Prostate gland (tissue), 2 donors: ENCODE results near the gene KLHL35. TPM values are rescaled to one million over a fixed set of nuclear protein-coding genes. Genes with fewer than 3 reads are reported as not detected.

Experiments
- DNase-seq: peaks from one replicate; pipeline ENCODE4 v3.0.0-alpha.2; 2019; ENCODE audit warnings: low spot score
- H3K27ac ChIP-seq, 2 donors: fragments of 200-600 bp; sonication (generic); 2 replicates each; pipeline ENCODE4 v1.5.1; 2017 to 2019
- H3K27me3 ChIP-seq: fragments of 200-600 bp; sonication (generic); replicated peaks from 2 replicates; pipeline ENCODE4 v1.5.1; 2019; ENCODE audit not compliant: insufficient read depth
- H3K36me3 ChIP-seq, 2 donors: fragments of 200-600 bp; sonication (generic); 1 replicate in 1 of 2; 2 replicates in 1 of 2; pipeline versions ENCODE4 v1.5.1 to v1.8.1; 2017 to 2019
- H3K4me1 ChIP-seq: fragments of 200-600 bp; sonication (generic); replicated peaks from 2 replicates; pipeline ENCODE4 v1.5.1; 2019
- H3K4me3 ChIP-seq, 2 donors: fragments of 200-600 bp; sonication (generic); 2 replicates each; pipeline ENCODE4 v1.5.1; 2017 to 2019
- H3K9me3 ChIP-seq: fragments of 200-600 bp; sonication (generic); 2 replicates; pipeline ENCODE4 v1.5.1; 2017
- POLR2A ChIP-seq: fragments of 450-650 bp; IDR thresholded peaks from one replicate; pipeline ENCODE4 v1.6.1; 2016; ENCODE audit warnings: antibody characterized with exemption, mild to moderate bottlenecking
- POLR2AphosphoS5 ChIP-seq: sonication (generic); formaldehyde crosslinking; IDR thresholded peaks from one replicate; pipeline ENCODE4 v1.6.1; 2017; ENCODE audit warnings: antibody characterized with exemption
- WGBS: methylation state at CpG from one replicate; pipeline ENCODE4 v1.1.5; 2018; 5-methylcytosine and 5-hydroxymethylcytosine counted together
- intact Hi-C: fragments of 100-400 bp; cut with DNase I; formaldehyde crosslinking; loops from one replicate; pipeline ENCODE4 v1.14.2; 2022
- total RNA-seq, 2 donors: library from RNA; depleted of rRNA; stranded (reverse); fragments of >200 nt; gene quantifications; one replicate each; pipeline ENCODE4 v1.1.0, GENCODE V29; 2016
- TF ChIP-seq, protein P1 (sequence below), 4 experiments: fragments of 200-600 bp in 2 of 4; fragments of 450-650 bp in 2 of 4; sonication (generic) in 2 of 4; IDR thresholded peaks; 1 replicate in 3 of 4; 2 replicates in 1 of 4; pipeline ENCODE4 v1.5.1; 2016 to 2019; ENCODE audit warnings: antibody characterized with exemption in 4 of 4, mild to moderate bottlenecking in 2 of 4, moderate library complexity in 2 of 4

Gene KLHL35
- total RNA-seq, 2 donors from 2014 or later = 0.46 to 28.4 TPM

DNA sequence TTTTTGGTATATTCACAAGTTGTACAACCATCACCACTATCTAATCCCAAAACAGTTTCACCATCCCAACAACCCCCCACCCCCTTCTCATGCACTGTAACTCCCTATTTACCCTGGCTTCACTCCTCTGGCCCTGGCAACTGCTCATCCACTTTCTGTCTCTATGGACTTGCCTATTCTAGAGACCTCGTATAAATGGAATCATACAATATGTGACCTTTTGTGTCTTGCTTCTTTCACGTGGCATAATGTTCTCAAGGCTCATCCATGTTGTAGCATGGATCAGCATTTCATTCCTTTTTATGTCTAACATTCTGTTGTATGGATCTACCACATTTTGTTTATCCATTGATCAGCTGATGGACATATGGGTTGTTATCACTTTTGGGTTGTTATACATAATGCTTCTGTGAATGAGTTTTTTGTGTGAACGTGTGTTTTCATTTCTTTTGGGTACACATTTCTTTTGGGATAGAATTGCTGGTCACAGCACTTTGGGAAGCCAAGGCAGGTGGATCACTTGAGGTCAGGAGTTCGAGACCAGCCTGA lies 46.7 kb upstream of the KLHL35 start:
- Histone ChIP-seq H3K9me3 (no peaks in the 10 kb centered on the region), H3K27ac (no peak overlapping the region), H3K27me3 (no peaks in the 10 kb centered on the region), H3K36me3 (no peaks in the 10 kb centered on the region), H3K4me3 (no peak overlapping the region), H3K4me1 (peaks cover 9% of the 10 kb centered on the region)
- peak; percentile 23 for DNase-seq
- WGBS = 67% methylated on average over 4 of the region's 4 CpGs
- intact Hi-C loops = no loop called here
- TF ChIP-seq, protein P1, sequence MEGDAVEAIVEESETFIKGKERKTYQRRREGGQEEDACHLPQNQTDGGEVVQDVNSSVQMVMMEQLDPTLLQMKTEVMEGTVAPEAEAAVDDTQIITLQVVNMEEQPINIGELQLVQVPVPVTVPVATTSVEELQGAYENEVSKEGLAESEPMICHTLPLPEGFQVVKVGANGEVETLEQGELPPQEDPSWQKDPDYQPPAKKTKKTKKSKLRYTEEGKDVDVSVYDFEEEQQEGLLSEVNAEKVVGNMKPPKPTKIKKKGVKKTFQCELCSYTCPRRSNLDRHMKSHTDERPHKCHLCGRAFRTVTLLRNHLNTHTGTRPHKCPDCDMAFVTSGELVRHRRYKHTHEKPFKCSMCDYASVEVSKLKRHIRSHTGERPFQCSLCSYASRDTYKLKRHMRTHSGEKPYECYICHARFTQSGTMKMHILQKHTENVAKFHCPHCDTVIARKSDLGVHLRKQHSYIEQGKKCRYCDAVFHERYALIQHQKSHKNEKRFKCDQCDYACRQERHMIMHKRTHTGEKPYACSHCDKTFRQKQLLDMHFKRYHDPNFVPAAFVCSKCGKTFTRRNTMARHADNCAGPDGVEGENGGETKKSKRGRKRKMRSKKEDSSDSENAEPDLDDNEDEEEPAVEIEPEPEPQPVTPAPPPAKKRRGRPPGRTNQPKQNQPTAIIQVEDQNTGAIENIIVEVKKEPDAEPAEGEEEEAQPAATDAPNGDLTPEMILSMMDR (IDR thresholded peaks at IDR 0.05) = no peak
- no peak for TF ChIP-seq POLR2A
- TF ChIP-seq POLR2AphosphoS5 = no peak

DNA sequence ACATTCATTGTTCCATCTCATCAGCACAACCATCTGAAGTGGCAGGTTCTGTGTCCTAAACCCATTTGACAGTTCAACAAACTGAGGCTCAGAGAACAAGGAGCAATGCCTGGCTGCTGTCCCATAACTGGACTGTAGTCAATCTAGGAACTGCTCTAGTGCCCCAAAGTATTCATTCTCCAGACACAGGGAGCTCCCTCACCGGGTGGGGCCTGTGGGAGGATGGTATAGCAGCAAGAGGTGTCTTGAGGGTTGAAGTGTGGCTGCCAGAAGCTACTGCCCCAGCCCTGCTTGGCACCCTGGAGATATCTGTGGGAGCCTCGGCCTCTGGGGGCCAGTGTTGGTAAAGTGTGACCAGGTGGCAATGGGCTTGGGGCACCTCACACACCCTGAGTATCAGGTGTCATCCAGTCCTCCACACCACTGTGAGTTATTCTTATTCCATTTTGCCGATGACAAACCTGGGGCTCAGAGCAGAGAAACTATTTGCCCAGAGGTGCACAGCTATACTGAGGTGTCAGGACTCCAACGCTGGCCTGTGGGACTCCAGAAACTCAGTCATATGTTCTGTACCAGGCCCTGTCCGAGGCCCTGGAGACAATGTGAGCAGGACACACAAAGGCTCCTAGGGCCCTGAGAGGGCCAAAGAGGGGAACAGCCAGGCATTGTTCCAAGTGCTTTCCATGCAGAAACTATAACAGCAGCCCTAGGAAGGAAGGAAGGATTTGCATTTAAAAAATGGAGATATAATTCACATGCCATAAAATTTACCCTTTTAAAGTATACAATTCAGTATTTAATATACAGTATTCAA lies 46.0 kb upstream of the KLHL35 start:
- no peak overlapping the region for H3K27ac ChIP-seq
- H3K9me3 ChIP-seq = no peaks in the 10 kb centered on the region
- H3K4me1 ChIP-seq = peaks cover 9% of the 10 kb centered on the region
- no peak for DNase-seq
- no peaks in the 10 kb centered on the region for H3K27me3 ChIP-seq
- H3K4me3 ChIP-seq = no peak overlapping the region
- TF ChIP-seq, protein P1 (IDR thresholded peaks at IDR 0.05) = no peak
- TF ChIP-seq POLR2A = no peak
- no peak for TF ChIP-seq POLR2AphosphoS5
- intact Hi-C loops = no loop called here
- WGBS = 79% methylated on average over 5 of the region's 5 CpGs
- H3K36me3 ChIP-seq = no peaks in the 10 kb centered on the region

DNA sequence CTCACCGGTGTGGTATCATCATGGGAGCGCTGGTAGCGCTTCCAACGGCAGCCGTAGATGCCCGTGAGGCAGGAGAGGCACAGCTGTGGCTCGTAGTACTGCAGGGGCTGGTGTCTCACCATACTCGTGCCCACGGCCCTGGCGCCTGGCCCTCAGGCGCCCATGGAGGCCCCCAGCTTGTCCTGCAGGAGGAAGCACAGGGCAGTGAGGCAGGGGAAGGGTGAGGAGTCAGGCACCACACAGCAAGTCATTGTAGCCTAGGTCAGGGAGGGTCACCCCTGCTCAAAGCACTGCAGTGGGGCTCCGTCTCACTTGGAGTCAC lies 44.6 kb upstream of the KLHL35 start:
- TF ChIP-seq POLR2AphosphoS5 = no peak
- no peak for TF ChIP-seq POLR2A
- TF ChIP-seq, protein P1 (IDR thresholded peaks at IDR 0.05) = no peak
- intact Hi-C loops = no loop called here
- 86% methylated on average over 12 of the region's 12 CpGs for WGBS
- no peak for DNase-seq
- Histone ChIP-seq H3K9me3 (no peaks in the 10 kb centered on the region), H3K27ac (peak overlapping the region; percentile 60 to 73), H3K4me3 (no peak overlapping the region), H3K36me3 (no peaks in the 10 kb centered on the region), H3K27me3 (no peaks in the 10 kb centered on the region), H3K4me1 (peaks cover 9% of the 10 kb centered on the region)

DNA sequence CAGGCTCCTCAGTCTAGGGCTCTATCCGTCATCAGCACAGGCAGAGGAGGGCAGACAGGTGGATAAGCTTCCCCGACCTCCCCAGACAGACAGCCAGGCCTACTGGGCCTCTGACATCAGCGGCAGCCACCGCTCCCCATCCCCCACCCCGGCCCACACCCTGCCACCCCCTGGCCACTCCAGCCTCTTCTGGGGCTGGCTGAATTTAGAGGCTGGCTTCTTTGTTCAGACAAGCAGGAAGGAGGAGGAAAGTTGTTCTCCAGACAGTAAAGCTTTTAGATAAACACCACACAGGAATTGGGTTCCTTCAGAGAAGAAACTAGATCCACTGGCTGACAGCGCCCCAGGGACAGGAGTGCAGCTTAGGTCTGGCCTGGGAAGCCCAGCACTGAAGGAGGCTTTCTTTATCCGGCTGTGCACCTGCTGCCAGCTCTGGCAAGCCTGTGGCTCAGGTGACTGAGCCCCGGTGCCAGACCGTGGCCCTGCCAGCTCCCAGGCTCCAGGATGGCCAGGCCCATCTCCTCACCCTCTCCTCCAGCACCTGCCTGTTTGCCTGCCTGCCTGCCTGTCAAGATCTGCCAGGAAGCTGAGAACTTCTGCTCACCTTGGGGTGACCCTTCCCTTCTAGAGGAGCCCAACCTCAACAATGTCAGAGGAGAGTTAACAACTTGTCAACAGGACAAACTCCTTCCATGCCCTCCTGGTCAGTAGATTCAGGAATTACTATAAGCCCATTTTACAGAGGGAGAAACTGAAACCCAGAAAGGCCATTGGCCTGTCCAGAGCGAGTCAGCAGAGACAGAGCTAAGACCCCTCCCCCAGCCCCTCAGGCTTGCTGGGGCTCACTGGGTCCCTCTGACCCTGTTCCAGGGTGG lies 44.0 kb upstream of the KLHL35 start:
- no peaks in the 10 kb centered on the region for H3K36me3 ChIP-seq
- WGBS = 32% methylated on average over 10 of the region's 10 CpGs
- no peaks in the 10 kb centered on the region for H3K27me3 ChIP-seq
- H3K4me1 ChIP-seq = peaks cover 9% of the 10 kb centered on the region
- no peaks in the 10 kb centered on the region for H3K9me3 ChIP-seq
- TF ChIP-seq, protein P1 (IDR thresholded peaks at IDR 0.05) = no peak
- peak; percentile 42 for TF ChIP-seq POLR2AphosphoS5
- peak; percentile 79 for DNase-seq
- peak overlapping the region; percentile 60 to 73 for H3K27ac ChIP-seq
- intact Hi-C loops = no loop called here
- H3K4me3 ChIP-seq = no peak overlapping the region
